HG02642 (cell line): ENCODE data around the gene TMEM62.
"Not testable (repeated sequence)": the region's sequence is repeated elsewhere in the genome, so short reads cannot be mapped to it uniquely, and the experiment has no call there.

ENCODE experiments used
- ATAC-seq: cut with Tn5 transposase; IDR thresholded peaks from one replicate; pipeline ENCODE4 v1.9.1; 2021; ENCODE audit warnings: mild to moderate bottlenecking; ENCODE audit not compliant: unreplicated experiment, poor library complexity

TMEM62 gene

GRCh38 chr15:43169888-43170287 lies 36.5 kb downstream of the TMEM62 start:
- no peak for ATAC-seq

DNA sequence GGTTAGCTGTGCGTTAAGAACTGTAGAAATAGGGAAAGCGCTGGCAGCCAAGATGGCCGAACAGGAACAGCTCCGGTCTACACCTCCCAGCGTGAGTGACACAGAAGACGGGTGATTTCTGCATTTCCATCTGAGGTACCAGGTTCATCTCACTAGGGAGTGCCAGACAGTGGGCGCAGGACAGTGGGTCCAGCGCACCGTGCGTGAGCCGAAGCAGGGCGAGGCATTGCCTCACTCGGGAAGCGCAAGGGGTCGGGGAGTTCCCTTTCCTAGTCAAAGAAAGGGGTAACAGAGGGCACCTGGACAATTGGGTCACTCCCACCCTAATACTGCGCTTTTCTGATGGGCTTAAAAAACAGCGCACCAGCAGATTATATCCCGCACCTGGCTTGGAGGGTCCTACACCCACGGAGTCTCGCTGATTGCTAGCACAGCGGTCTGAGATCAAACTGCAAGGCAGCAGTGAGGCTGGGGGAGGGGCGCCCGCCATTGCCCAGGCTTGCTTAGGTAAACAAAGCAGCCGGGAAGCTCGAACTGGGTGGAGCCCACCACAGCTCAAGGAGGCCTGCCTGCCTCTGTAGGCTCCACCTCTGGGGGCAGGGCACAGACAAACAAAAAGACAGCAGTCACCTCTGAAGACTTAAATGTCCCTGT lies 42.4 kb downstream of the TMEM62 start:
- not testable (repeated sequence) for ATAC-seq

GRCh38 chr15:43177147-43177546 lies 43.8 kb downstream of the TMEM62 start:
- ATAC-seq = not testable (repeated sequence)

DNA sequence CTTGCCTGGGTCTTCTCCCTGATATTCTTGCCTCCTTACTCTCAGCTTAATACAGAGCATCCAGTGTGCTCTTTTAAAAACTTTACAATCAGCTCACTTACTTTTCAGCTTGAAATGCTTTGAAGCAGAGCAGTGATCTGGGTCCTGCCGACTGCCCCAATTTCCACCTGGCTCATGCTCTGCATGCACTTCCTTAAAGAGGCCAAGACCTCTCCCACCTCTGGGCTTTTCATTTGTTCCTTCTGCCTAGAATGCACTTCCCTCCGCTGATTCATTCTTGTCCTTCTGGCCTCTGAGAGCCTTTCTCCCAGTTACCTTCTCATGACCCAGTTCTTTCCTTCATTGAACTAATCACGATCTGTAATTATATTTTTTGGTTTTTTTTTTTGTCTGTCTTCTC lies 49.9 kb downstream of the TMEM62 start:
- no peak for ATAC-seq

- ATAC-seq = peak; percentile 1
Observed at GRCh38 chr15:43184407-43185124, 51.2 kb downstream of the TMEM62 start.

DNA sequence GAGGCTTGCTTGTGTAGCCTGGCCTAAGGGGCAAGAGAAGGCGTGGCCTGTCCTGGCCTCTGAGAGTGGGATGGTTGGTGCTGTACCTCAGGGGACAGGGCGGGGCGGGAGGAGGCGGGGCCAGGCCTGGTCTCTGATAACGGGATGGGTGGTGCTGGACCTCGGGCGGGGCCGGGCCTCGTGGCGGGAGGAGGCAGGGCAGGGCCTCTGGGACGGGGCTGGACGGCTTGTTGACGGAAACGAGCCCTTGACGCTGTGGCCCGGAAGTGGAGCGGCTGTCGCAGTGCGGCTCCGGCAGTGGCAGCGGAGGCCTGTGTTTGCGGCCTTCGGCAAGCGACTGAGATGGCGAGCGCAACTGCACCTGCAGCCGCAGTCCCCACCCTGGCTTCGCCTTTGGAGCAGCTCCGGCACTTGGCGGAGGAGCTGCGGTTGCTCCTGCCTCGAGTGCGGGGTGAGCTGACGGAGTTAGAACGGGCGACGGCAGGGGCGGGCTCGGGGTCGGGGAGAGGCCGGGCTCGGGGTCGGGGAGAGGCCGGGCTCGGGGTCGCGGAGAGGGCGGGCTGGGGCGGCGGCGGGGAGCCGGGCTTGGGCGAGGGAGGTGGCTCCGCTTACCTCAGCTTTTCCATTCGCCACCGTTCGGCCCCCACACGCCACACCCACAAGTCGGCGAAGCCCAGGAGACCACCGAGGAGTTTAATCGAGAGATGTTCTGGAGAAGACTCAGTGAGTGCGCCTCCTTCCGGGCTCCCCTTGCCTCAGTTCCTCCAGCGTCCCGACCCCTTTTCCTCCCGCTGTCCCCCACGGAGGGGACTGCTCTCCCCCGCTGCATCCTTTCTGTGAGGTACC lies 52.0 kb downstream of the TMEM62 start, which contains the start of gene CCNDBP1:
TSS of gene CCNDBP1 (plus strand) at position 247 of the 846 bp plus-strand sequence. CDS start at position 343, 96 bp downstream.
- peak; percentile 95 for ATAC-seq

GRCh38 chr15:43186003-43186353 lies 52.6 kb downstream of the TMEM62 start:
- peak; percentile 33 for ATAC-seq

DNA sequence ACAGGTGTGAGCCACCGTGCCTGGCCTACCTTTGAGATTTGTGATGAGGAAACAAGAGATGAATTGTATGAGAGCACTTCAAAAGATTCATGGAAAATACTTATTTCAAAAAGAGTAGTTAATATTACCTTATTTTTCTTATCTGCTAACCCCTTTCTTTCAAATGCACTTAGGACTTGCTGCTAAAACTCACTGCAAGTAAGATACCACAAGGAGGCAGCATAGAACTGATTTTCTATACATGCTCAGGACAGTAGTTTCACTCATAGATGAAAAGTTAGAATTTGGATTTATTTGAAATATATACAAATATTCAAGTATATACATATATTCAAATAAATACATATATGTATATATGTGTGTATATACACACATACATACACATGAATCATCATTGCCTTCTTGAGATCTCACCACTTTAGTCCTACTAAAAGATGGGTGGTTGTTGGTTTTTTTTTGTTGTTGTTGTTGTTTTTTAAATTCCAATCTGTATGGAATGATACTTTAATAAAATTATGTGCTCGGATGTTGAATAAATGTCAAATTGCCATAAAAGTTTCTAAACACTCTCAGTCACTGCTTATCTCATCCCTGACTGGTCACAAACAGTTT lies 54.3 kb downstream of the TMEM62 start:
- no peak for ATAC-seq

- ATAC-seq = no peak
Observed at GRCh38 chr15:43189296-43189695, 55.9 kb downstream of the TMEM62 start.

DNA sequence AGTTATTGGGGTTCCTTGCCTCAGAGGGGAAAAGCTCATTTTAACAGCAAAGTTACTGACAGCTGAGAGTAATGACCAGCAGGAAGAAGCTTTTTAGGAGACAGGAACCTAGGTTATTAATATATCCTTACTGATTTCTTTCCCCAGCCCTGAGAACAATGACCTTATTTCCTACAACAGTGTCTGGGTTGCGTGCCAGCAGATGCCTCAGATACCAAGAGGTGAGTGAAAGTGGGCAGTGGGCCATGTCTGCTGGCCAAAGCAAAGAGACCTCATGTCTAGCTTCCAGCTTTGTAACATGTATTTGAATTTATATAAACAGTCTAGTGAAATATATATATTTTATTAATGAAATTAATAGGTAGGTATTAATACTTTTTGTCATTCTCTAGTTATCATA lies 56.8 kb downstream of the TMEM62 start:
- ATAC-seq = no peak

- no peak for ATAC-seq
Observed at GRCh38 chr15:43193710-43194109, 60.3 kb downstream of the TMEM62 start.

DNA sequence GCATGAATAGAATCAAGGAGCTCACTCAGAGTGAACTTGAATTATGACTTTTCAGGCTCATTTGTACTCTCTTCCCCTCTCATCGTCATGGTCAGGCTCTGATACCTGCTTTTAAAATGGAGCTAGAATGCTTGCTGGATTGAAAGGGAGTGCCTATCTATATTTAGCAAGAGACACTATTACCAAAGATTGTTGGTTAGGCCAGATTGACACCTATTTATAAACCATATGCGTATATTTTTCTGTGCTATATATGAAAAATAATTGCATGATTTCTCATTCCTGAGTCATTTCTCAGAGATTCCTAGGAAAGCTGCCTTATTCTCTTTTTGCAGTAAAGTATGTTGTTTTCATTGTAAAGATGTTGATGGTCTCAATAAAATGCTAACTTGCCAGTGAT lies 61.4 kb downstream of the TMEM62 start:
- ATAC-seq = no peak

GRCh38 chr15:43196760-43197548 lies 63.6 kb downstream of the TMEM62 start:
- ATAC-seq = no peak

DNA sequence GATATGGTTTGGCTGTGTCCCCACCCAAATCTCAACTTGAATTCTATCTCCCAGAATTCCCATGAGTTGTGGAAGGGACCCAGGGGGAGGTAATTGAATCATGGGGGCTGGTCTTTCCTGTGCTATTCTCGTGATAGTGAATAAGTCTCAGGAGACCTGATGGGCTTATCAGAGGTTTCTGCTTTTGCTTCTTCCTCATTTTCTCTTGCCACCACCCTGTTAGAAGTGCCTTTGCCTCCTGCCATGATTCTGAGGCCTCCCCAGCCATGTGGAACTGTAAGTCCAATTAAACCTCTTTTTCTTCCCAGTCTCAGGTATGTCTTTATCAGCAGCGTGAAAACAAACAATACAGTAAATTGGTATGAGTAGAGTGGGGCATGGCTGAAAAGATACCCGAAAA lies 64.4 kb downstream of the TMEM62 start:
- ATAC-seq = not testable (repeated sequence)

DNA sequence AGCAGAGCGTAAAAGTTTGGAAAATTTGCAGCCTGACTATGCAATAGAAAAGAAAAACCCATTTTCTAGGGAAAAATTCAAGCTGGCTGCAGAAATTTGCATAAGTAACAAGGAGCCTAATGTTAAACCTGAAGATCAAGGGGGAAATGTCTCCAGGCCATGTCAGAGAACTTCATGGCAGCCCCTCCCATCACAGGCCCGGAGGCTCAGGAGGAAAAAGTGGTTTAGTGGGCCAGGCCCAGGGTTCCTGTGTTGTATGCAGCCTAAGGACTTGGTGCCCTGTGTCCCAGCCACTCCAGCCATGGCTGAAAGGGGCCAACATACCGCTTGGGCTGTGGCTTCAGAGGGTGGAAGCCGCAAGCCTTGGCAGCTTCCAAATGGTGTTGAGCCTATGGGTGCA lies 65.2 kb downstream of the TMEM62 start:
- ATAC-seq = not testable (repeated sequence)

GRCh38 chr15:43198992-43199391 lies 65.6 kb downstream of the TMEM62 start:
- ATAC-seq = no peak

DNA sequence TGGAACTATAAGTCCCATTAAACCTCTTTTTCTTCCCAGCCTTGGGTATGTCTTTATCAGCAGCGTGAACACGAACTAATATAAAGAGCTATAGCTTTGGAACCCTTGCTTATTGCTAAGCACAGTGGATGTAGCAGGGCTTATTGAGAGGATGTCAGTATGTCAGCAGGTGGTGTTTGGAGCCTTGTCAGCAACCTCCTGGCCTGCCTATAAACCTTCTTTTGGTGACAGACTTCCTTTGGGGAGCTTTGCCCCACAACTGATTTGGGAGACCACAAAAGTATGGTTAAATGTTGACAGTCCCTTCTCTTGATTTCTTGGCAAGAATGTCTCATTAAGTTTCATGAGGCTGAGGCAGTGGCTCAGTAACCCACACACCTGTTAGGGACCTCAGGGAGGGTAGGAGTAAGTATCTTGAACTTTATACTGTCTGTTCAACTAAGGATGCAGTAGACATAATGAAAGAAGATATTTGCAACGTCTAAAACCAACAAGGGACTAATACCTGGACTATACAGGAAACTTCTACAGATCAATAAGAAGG lies 66.6 kb downstream of the TMEM62 start:
- ATAC-seq = no peak

DNA sequence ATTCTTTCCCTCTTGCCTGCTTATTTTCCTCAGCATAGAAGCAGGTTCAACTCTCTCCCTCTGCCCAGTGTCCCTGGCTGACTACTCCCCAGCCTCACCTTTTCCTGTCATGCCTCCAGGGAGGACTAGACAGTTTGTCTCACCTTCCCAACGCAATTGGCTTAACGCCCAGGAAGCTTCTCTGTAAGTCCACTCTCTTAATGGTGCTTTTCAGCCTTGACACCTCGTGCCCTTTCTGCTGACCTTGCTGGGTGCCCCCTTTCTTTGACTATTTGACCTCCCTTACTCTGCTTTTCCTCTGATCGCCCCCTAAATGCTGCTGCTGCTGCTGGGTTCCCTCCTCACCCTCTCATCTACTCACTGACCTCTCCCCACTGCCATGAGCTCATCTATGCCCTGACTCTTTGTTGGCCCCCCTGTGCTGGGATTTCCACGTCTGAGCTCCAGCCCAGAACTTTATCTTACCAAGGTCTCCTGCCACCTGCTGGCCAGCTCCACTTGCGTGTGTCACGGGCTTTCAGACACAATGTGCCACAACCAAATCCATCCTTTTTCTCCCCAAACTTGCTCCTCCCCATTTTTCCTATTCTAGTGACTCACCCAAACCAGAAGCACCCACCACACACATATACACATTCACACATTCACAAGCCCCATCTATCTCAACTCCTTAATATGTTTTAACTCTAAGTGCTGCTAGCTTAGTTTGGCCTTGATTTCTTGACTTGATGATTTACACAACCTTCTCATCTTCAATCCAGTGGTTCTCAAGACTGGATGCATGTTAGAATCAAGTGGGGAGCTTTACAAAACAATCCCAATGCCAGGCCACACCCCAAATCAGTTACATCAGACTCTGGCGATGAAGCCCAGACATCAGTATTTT lies 70.9 kb downstream of the TMEM62 start:
- no peak for ATAC-seq

GRCh38 chr15:43206054-43206453 lies 72.7 kb downstream of the TMEM62 start:
- ATAC-seq = no peak
